ENCODE results near the gene SLC6A2. TPM values are rescaled to one million over a fixed set of nuclear protein-coding genes. Genes with fewer than 3 reads are reported as not detected.

SLC6A2 gene
- total and polyA plus RNA-seq, 2 experiments from 2014 or later: 0.35 to 0.39 TPM

DNA sequence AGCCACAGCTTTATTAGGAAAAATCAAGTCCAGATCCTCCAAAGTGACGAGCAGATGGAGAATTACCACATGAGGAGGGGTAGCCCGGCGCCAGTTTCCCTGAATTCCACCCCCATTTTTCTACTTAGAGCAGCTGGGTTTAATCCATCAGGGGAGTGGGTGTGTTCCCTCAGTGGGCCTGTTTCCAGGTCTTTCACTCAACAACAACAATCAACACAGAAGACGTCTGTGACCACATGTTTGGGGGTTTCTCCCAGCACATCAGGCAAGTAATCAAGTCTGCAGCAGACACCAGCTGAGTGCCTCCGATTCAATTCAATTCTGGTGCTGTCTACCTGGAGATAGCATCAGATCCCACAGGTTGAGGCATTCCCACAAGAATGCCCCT, 6.8 kb downstream of the SLC6A2 start:
- Histone ChIP-seq H3K4me3 (no peak overlapping the region), H2AFZ (no peak overlapping the region), H3K4me2 (no peak overlapping the region), H3F3A (replicated peaks; ENCODE audit: low read depth) (no peaks in the 10 kb centered on the region), H3K4me1 (ENCODE audit: insufficient read depth) (no peaks in the 10 kb centered on the region), H3K79me2 (replicated peaks; ENCODE audit: insufficient read depth) (no peaks in the 10 kb centered on the region), H3K36me3 (ENCODE audit: insufficient read depth) (no peaks in the 10 kb centered on the region), H3K9me2 (ENCODE audit: insufficient read depth) (no peaks in the 10 kb centered on the region), H3K27ac (ENCODE audit: low read depth) (no peak overlapping the region), H4K20me1 (replicated peaks; ENCODE audit: insufficient read depth) (no peaks in the 10 kb centered on the region; the same call in 1 of the 2 replicates), H3K27me3 (ENCODE audit: insufficient read depth) (peaks cover 18% of the 10 kb centered on the region)
- no peak for DNase-seq (ENCODE audit: low spot score)
- peaks cover 3% of the 10 kb centered on the region; the same call in 2 of the 3 replicates for H3K4me1 Mint-ChIP-seq
- ATAC-seq: no peak
- no peak overlapping the region for H3K4me3 Mint-ChIP-seq
- H3K27ac Mint-ChIP-seq: no peak overlapping the region
- peaks cover 7% of the 10 kb centered on the region; the same call in 2 of the 3 replicates for H3K9me3 Mint-ChIP-seq
- peaks cover 20% of the 10 kb centered on the region for H3K27me3 Mint-ChIP-seq (ENCODE audit: insufficient read depth, low read depth, poor library complexity)
- no peaks in the 10 kb centered on the region for H3K36me3 Mint-ChIP-seq (ENCODE audit: low read depth)
- TF ChIP-seq EZH2 (IDR thresholded peaks at IDR 0.05; ENCODE audit: low read depth, unreplicated experiment): no peak
- TF ChIP-seq ETS1 (IDR thresholded peaks at IDR 0.05): no peak
- no peak for TF ChIP-seq STAT1 (IDR thresholded peaks at IDR 0.05; ENCODE audit: unreplicated experiment)
- no peak for TF ChIP-seq POLR2AphosphoS5 (IDR thresholded peaks at IDR 0.05; ENCODE audit: low read depth)
- no peak for TF ChIP-seq ZNF331 (CRISPR knock-in tag; IDR thresholded peaks at IDR 0.05; ENCODE audit: low read depth)
- TF ChIP-seq, protein P1, sequence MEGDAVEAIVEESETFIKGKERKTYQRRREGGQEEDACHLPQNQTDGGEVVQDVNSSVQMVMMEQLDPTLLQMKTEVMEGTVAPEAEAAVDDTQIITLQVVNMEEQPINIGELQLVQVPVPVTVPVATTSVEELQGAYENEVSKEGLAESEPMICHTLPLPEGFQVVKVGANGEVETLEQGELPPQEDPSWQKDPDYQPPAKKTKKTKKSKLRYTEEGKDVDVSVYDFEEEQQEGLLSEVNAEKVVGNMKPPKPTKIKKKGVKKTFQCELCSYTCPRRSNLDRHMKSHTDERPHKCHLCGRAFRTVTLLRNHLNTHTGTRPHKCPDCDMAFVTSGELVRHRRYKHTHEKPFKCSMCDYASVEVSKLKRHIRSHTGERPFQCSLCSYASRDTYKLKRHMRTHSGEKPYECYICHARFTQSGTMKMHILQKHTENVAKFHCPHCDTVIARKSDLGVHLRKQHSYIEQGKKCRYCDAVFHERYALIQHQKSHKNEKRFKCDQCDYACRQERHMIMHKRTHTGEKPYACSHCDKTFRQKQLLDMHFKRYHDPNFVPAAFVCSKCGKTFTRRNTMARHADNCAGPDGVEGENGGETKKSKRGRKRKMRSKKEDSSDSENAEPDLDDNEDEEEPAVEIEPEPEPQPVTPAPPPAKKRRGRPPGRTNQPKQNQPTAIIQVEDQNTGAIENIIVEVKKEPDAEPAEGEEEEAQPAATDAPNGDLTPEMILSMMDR (conservative IDR thresholded peaks at IDR 0.05; ENCODE audit: low read depth in 2 of 2): no peak
- no peak for TF ChIP-seq CREB1 (CRISPR knock-in tag; IDR thresholded peaks at IDR 0.05; ENCODE audit: low read depth)
- TF ChIP-seq, protein P2, sequence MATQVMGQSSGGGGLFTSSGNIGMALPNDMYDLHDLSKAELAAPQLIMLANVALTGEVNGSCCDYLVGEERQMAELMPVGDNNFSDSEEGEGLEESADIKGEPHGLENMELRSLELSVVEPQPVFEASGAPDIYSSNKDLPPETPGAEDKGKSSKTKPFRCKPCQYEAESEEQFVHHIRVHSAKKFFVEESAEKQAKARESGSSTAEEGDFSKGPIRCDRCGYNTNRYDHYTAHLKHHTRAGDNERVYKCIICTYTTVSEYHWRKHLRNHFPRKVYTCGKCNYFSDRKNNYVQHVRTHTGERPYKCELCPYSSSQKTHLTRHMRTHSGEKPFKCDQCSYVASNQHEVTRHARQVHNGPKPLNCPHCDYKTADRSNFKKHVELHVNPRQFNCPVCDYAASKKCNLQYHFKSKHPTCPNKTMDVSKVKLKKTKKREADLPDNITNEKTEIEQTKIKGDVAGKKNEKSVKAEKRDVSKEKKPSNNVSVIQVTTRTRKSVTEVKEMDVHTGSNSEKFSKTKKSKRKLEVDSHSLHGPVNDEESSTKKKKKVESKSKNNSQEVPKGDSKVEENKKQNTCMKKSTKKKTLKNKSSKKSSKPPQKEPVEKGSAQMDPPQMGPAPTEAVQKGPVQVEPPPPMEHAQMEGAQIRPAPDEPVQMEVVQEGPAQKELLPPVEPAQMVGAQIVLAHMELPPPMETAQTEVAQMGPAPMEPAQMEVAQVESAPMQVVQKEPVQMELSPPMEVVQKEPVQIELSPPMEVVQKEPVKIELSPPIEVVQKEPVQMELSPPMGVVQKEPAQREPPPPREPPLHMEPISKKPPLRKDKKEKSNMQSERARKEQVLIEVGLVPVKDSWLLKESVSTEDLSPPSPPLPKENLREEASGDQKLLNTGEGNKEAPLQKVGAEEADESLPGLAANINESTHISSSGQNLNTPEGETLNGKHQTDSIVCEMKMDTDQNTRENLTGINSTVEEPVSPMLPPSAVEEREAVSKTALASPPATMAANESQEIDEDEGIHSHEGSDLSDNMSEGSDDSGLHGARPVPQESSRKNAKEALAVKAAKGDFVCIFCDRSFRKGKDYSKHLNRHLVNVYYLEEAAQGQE (IDR thresholded peaks at IDR 0.05; ENCODE audit: unreplicated experiment): no peak
- no peak for TF ChIP-seq NANOG (IDR thresholded peaks at IDR 0.05; ENCODE audit: borderline replicate concordance)
- no peak for TF ChIP-seq JUNB (IDR thresholded peaks at IDR 0.05; ENCODE audit: unreplicated experiment)
- TF ChIP-seq, protein P3, sequence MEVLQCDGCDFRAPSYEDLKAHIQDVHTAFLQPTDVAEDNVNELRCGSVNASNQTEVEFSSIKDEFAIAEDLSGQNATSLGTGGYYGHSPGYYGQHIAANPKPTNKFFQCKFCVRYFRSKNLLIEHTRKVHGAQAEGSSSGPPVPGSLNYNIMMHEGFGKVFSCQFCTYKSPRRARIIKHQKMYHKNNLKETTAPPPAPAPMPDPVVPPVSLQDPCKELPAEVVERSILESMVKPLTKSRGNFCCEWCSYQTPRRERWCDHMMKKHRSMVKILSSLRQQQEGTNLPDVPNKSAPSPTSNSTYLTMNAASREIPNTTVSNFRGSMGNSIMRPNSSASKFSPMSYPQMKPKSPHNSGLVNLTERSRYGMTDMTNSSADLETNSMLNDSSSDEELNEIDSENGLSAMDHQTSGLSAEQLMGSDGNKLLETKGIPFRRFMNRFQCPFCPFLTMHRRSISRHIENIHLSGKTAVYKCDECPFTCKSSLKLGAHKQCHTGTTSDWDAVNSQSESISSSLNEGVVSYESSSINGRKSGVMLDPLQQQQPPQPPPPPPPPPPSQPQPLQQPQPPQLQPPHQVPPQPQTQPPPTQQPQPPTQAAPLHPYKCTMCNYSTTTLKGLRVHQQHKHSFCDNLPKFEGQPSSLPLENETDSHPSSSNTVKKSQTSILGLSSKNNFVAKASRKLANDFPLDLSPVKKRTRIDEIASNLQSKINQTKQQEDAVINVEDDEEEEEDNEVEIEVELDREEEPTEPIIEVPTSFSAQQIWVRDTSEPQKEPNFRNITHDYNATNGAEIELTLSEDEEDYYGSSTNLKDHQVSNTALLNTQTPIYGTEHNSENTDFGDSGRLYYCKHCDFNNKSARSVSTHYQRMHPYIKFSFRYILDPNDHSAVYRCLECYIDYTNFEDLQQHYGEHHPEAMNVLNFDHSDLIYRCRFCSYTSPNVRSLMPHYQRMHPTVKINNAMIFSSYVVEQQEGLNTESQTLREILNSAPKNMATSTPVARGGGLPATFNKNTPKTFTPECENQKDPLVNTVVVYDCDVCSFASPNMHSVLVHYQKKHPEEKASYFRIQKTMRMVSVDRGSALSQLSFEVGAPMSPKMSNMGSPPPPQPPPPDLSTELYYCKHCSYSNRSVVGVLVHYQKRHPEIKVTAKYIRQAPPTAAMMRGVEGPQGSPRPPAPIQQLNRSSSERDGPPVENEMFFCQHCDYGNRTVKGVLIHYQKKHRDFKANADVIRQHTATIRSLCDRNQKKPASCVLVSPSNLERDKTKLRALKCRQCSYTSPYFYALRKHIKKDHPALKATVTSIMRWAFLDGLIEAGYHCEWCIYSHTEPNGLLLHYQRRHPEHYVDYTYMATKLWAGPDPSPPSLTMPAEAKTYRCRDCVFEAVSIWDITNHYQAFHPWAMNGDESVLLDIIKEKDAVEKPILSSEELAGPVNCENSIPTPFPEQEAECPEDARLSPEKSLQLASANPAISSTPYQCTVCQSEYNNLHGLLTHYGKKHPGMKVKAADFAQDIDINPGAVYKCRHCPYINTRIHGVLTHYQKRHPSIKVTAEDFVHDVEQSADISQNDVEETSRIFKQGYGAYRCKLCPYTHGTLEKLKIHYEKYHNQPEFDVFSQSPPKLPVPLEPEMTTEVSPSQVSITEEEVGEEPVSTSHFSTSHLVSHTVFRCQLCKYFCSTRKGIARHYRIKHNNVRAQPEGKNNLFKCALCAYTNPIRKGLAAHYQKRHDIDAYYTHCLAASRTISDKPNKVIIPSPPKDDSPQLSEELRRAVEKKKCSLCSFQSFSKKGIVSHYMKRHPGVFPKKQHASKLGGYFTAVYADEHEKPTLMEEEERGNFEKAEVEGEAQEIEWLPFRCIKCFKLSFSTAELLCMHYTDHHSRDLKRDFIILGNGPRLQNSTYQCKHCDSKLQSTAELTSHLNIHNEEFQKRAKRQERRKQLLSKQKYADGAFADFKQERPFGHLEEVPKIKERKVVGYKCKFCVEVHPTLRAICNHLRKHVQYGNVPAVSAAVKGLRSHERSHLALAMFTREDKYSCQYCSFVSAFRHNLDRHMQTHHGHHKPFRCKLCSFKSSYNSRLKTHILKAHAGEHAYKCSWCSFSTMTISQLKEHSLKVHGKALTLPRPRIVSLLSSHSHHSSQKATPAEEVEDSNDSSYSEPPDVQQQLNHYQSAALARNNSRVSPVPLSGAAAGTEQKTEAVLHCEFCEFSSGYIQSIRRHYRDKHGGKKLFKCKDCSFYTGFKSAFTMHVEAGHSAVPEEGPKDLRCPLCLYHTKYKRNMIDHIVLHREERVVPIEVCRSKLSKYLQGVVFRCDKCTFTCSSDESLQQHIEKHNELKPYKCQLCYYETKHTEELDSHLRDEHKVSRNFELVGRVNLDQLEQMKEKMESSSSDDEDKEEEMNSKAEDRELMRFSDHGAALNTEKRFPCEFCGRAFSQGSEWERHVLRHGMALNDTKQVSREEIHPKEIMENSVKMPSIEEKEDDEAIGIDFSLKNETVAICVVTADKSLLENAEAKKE (CRISPR knock-in tag; IDR thresholded peaks at IDR 0.05): no peak
- TF ChIP-seq EZH2phosphoT487 (IDR thresholded peaks at IDR 0.05; ENCODE audit: unreplicated experiment): no peak
